GM12878 (cell line): ENCODE results near the gene UGT1A6. TPM values are rescaled to one million over a fixed set of nuclear protein-coding genes. Genes with fewer than 3 reads are reported as not detected.
"Not testable (repeated sequence)": the region's sequence is repeated elsewhere in the genome, so short reads cannot be mapped to it uniquely, and the experiment has no call there.

Experiments
- ATAC-seq: fragments of 200-7000 bp; cut with Tn5 transposase; 3 replicates; pipeline ENCODE4 v1.9.1; 2020; ENCODE audit warnings: mild to moderate bottlenecking, moderate library complexity
- BruUV-seq: library from RNA; stranded (reverse); fragments of 400-500 nt; replicated peaks from 2 replicates; lab custom pipeline; 2021; lab: Mats Ljungman, UMichigan
- CTCF ChIA-PET: fragments of 300-600 bp; sonication (Branson Sonifier 250); formaldehyde crosslinking; extraction: SDS; loops from one replicate; lab custom pipeline; 2021; ENCODE audit warnings: inconsistent platforms; lab: Yijun Ruan, JAX
- POLR2A ChIA-PET: fragments of 350-600 bp; formaldehyde crosslinking; extraction: SDS; loops from one replicate; lab custom pipeline; 2021; ENCODE audit warnings: inconsistent platforms; lab: Charles Lee
- RAD21 ChIA-PET: fragments of 300-600 bp; sonication (Branson Sonifier 250); formaldehyde crosslinking; loops from one replicate; lab custom pipeline; 2023; ENCODE audit warnings: antibody characterized with exemption; ENCODE audit not compliant: unreplicated experiment; lab: Charles Lee
- SMC1A ChIA-PET: fragments of 300-600 bp; sonication (Branson Sonifier 250); formaldehyde crosslinking; loops from one replicate; lab custom pipeline; 2023; ENCODE audit not compliant: unreplicated experiment, uncharacterized antibody; lab: Charles Lee
- DNase-seq: peaks from one replicate; pipeline ENCODE4 v3.0.0-alpha.2; 2011; ENCODE audit warnings: low read depth, low spot score
- FAIRE-seq: peaks from 3 replicates; lab custom pipeline; 2011; peaks lifted over from hg19 to GRCh38; lab: Jason Lieb, UNC
- H2AFZ ChIP-seq: 2 replicates; pipeline ENCODE4 v1.6.0; 2011; ENCODE audit warnings: low read depth, low read length, control low read depth; ENCODE audit not compliant: control insufficient read depth
- H3K27ac ChIP-seq: 2 replicates; pipeline ENCODE4 v1.5.1; 2011; ENCODE audit warnings: control low read depth; ENCODE audit not compliant: control insufficient read depth, insufficient read depth
- H3K27me3 ChIP-seq, 2 experiments: replicated peaks in 1 of 2; 2 replicates each; pipeline versions ENCODE4 v1.6.0 to v1.6.1; 2011; ENCODE audit warnings: low read length in 1 of 2; ENCODE audit not compliant: control insufficient read depth in 2 of 2, insufficient read depth in 2 of 2
- H3K36me3 ChIP-seq, 2 experiments: 2 replicates each; pipeline ENCODE4 v1.5.1; 2011; ENCODE audit warnings: low read length in 1 of 2; ENCODE audit not compliant: control insufficient read depth in 2 of 2, insufficient read depth in 2 of 2
- H3K4me1 ChIP-seq: 2 replicates; pipeline ENCODE4 v1.6.1; 2011; ENCODE audit warnings: mild to moderate bottlenecking, low read length, moderate library complexity, mixed read lengths; ENCODE audit not compliant: control insufficient read depth, insufficient read depth
- H3K4me2 ChIP-seq: 2 replicates; pipeline ENCODE4 v1.6.0; 2011; ENCODE audit warnings: control low read depth; ENCODE audit not compliant: control insufficient read depth, insufficient read depth
- H3K4me3 ChIP-seq: fragments of 200-600 bp; sonication (generic); 2 replicates; pipeline ENCODE4 v1.5.1; 2016
- H3K79me2 ChIP-seq: 2 replicates; pipeline ENCODE4 v1.6.0; 2011; ENCODE audit warnings: low read length; ENCODE audit not compliant: control insufficient read depth, insufficient read depth
- H3K9ac ChIP-seq: 2 replicates; pipeline ENCODE4 v1.8.0; 2011; ENCODE audit warnings: low read length, control low read depth, mixed read lengths; ENCODE audit not compliant: control insufficient read depth, insufficient read depth
- H3K9me3 ChIP-seq: replicated peaks from 3 replicates; pipeline ENCODE4 v1.5.1; 2011; ENCODE audit warnings: mild to moderate bottlenecking, low read length; ENCODE audit not compliant: control insufficient read depth, insufficient read depth
- H4K20me1 ChIP-seq: 2 replicates; pipeline ENCODE4 v1.6.0; 2011; ENCODE audit not compliant: control insufficient read depth, insufficient read depth
- FOXM1 ChIP-seq: IDR thresholded peaks from 2 replicates; pipeline ENCODE4 v1.6.1; 2012; ENCODE audit warnings: low read depth, mild to moderate bottlenecking, inconsistent platforms, low read length, moderate library complexity
- TCF7 ChIP-seq: IDR thresholded peaks from 2 replicates; pipeline ENCODE4 v1.6.1; 2014; ENCODE audit warnings: antibody characterized with exemption, borderline replicate concordance
- WGBS: methylation state at CpG from one replicate; pipeline ENCODE4 v1.1.6; 2016; ENCODE audit warnings: low lambda C conversion rate; ENCODE audit not compliant: insufficient replicate concordance, insufficient coverage; ENCODE audit errors: missing lambda C conversion rate; 5-methylcytosine and 5-hydroxymethylcytosine counted together
- in situ Hi-C: fragments of 300-500 bp; cut with MboI; formaldehyde crosslinking; loops from 9 replicates; pipeline ENCODE4 v1.14.3; 2018; ENCODE audit warnings: mixed read lengths
- intact Hi-C: fragments of 100-400 bp; cut with micrococcal nuclease; formaldehyde crosslinking; loops from one replicate; pipeline ENCODE4 v1.14.2; 2022; ENCODE audit not compliant: unreplicated experiment
- polyA plus RNA-seq, 11 experiments: library from polyadenylated mRNA; depleted of rRNA in 4 of 11; unstranded in 6 of 11; stranded (reverse) in 5 of 11; fragments of >200 nt; fragmentation: Nextera tagmentation in 4 of 11; fragmentation: Illumina TruSeq in 1 of 11; extraction: Ambion mirVana in 4 of 11; extraction: Trizol in 1 of 11; gene quantifications; 1 replicate in 1 of 11; 2 replicates in 10 of 11; pipeline versions ENCODE4 v1.2.1 to v1.2.3, GENCODE V29; 2011 to 2016; ENCODE audit warnings: inconsistent platforms in 2 of 11, missing spikeins in 2 of 11, low read depth in 1 of 11
- total RNA-seq, 4 experiments: library from RNA; depleted of rRNA in 3 of 4; stranded (reverse); fragments of >200 nt in 3 of 4; fragmentation: Illumina TruSeq in 1 of 4; extraction: Trizol in 1 of 4; gene quantifications; 2 replicates each; pipeline versions ENCODE4 v1.2.1 to v1.2.3, GENCODE V29; 2013 to 2021

The UGT1A6 gene
- total and polyA plus RNA-seq, 10 of the 15 experiments (the other 5 are each of a cell fraction or from before 2014, with no cell fraction given), result not detected

- CTCF ChIA-PET, BruUV-seq, H3K4me3 ChIP-seq, H2AFZ ChIP-seq, RAD21 ChIA-PET, H3K36me3 ChIP-seq, H3K9me3 ChIP-seq, H4K20me1 ChIP-seq, SMC1A ChIA-PET, POLR2A ChIA-PET, DNase-seq, H3K27me3 ChIP-seq, H3K9ac ChIP-seq, H3K4me2 ChIP-seq, H3K79me2 ChIP-seq, in situ Hi-C loops, intact Hi-C loops, H3K4me1 ChIP-seq, FAIRE-seq, ATAC-seq, H3K27ac ChIP-seq: not testable (repeated sequence)
- 27% methylated on average over 3 of the region's 3 CpGs for WGBS
Observed at GRCh38 chr2:233646033-233646432, 46.7 kb upstream of the UGT1A6 start.

GRCh38 chr2:233650981-233651380 is 41.7 kb upstream of the UGT1A6 start:
- ChIA-PET POLR2A (no interaction called here), RAD21 (no interaction called here), CTCF (no interaction called here), SMC1A (no interaction called here)
- H3K4me1 ChIP-seq, result no peaks in the 10 kb centered on the region
- TF ChIP-seq FOXM1 (no peak), TCF7 (no peak)
- BruUV-seq, result no TSS peak
- H3K27me3 ChIP-seq, result no peaks in the 10 kb centered on the region
- no peaks in the 10 kb centered on the region for H3K36me3 ChIP-seq
- no peak overlapping the region for H3K9ac ChIP-seq
- 58% methylated on average over 4 of the region's 4 CpGs for WGBS
- no peak for ATAC-seq
- no peak for FAIRE-seq
- no peaks in the 10 kb centered on the region for H4K20me1 ChIP-seq
- no peak overlapping the region for H3K4me3 ChIP-seq
- H3K79me2 ChIP-seq, result no peaks in the 10 kb centered on the region
- no peak overlapping the region for H3K27ac ChIP-seq
- in situ Hi-C loops, result no loop called here
- no peak overlapping the region for H3K4me2 ChIP-seq
- H3K9me3 ChIP-seq, result peaks cover 2% of the 10 kb centered on the region; the same call in 1 of the 3 replicates
- no peak overlapping the region for H2AFZ ChIP-seq
- DNase-seq, result no peak
- intact Hi-C loops, result no loop called here
